Muscle of back (tissue), 13 donors: ENCODE data around the gene MYCBP2. TPM values are rescaled to one million over a fixed set of nuclear protein-coding genes. Genes with fewer than 3 reads are reported as not detected.
"Not testable (repeated sequence)": the region's sequence is repeated elsewhere in the genome, so short reads cannot be mapped to it uniquely, and the experiment has no call there.

Experiments
- DNase-seq, 3 donors: peaks; one replicate each; pipeline versions ENCODE4 v3.0.0 to v3.0.0-alpha.2; 2013
- long read RNA-seq, 9 donors: transcript quantifications; one replicate each; lab custom pipeline, GENCODE V29; 2026
- polyA plus RNA-seq, 10 donors: library from polyadenylated mRNA; unstranded; fragments of 120-200 nt; gene quantifications; one replicate each; pipeline ENCODE4 v1.2.1, GENCODE V29; 2013; ENCODE audit not compliant: insufficient read length in 10 of 10

Gene MYCBP2
- polyA plus RNA-seq: 10 to 100 TPM; 41.6 to 56.7 (median 52.1) TPM
- long read RNA-seq, donor 1, partial matches to known transcripts: 8 of 11 reads
- long read RNA-seq, donor 1, other reads (novel, unspliced or antisense): 0 of 11 reads
- long read RNA-seq, donor 2: 0 reads
- long read RNA-seq, donor 3: 0 reads
- long read RNA-seq, donor 4: 0 reads
- long read RNA-seq, donor 5, partial matches to known transcripts: 0 of 2 reads
- long read RNA-seq, donor 5, other reads (novel, unspliced or antisense): 0 of 2 reads
- long read RNA-seq, donor 6, partial matches to known transcripts: 8 of 8 reads
- long read RNA-seq, donor 6, other reads (novel, unspliced or antisense): 0 of 8 reads
- long read RNA-seq, donor 7: 0 reads
- long read RNA-seq, donor 8: 0 reads
- long read RNA-seq, donor 9: 0 reads

- DNase-seq: peak; percentile 99
Measured at GRCh38 chr13:77326905-77327604, at the start of gene MYCBP2. MYCBP2 (minus strand) TSS chr13:77327094; CDS start chr13:77326775, 319 bp downstream.

GRCh38 chr13:77375560-77376108 lies 48.7 kb upstream of the MYCBP2 start:
- DNase-seq: no peak

GRCh38 chr13:77374786-77375185 lies 47.9 kb upstream of the MYCBP2 start:
- no peak for DNase-seq

- no peak for DNase-seq
Measured at GRCh38 chr13:77374339-77374738, 47.4 kb upstream of the MYCBP2 start.

GRCh38 chr13:77373502-77373901 lies 46.6 kb upstream of the MYCBP2 start:
- DNase-seq: no peak

GRCh38 chr13:77372275-77372674 lies 45.4 kb upstream of the MYCBP2 start:
- DNase-seq: no peak

- DNase-seq: no peak
Measured at GRCh38 chr13:77370888-77371287, 44.0 kb upstream of the MYCBP2 start.

- DNase-seq: no peak
Measured at GRCh38 chr13:77362166-77362565, 35.3 kb upstream of the MYCBP2 start.

- DNase-seq: no peak
Measured at GRCh38 chr13:77360032-77360685, 33.3 kb upstream of the MYCBP2 start.

GRCh38 chr13:77359171-77359570 lies 32.3 kb upstream of the MYCBP2 start:
- DNase-seq: no peak

GRCh38 chr13:77358001-77358400 lies 31.1 kb upstream of the MYCBP2 start:
- no peak for DNase-seq

- DNase-seq: no peak
Measured at GRCh38 chr13:77356155-77356554, 29.3 kb upstream of the MYCBP2 start.

GRCh38 chr13:77353995-77354394 lies 27.1 kb upstream of the MYCBP2 start:
- DNase-seq: no peak

- DNase-seq: no peak
Measured at GRCh38 chr13:77351315-77351714, 24.4 kb upstream of the MYCBP2 start.

GRCh38 chr13:77350811-77351210 lies 23.9 kb upstream of the MYCBP2 start:
- DNase-seq: no peak

- DNase-seq: no peak
Measured at GRCh38 chr13:77349365-77349764, 22.5 kb upstream of the MYCBP2 start.

GRCh38 chr13:77347351-77347750 lies 20.5 kb upstream of the MYCBP2 start:
- DNase-seq: not testable (repeated sequence)

GRCh38 chr13:77345150-77345780 lies 18.4 kb upstream of the MYCBP2 start:
- DNase-seq: no peak

GRCh38 chr13:77343841-77344240 lies 16.9 kb upstream of the MYCBP2 start:
- DNase-seq: no peak

GRCh38 chr13:77339408-77339807 lies 12.5 kb upstream of the MYCBP2 start:
- DNase-seq: no peak

GRCh38 chr13:77338961-77339401 lies 12.1 kb upstream of the MYCBP2 start:
- peak in 2 of 3 donors; percentile 3 to 31 for DNase-seq

GRCh38 chr13:77338329-77338728 lies 11.4 kb upstream of the MYCBP2 start:
- DNase-seq: no peak
